BE2C (cell line): ENCODE measurements around the gene FDX1.
"Not testable (repeated sequence)": the region's sequence is repeated elsewhere in the genome, so short reads cannot be mapped to it uniquely, and the experiment has no call there.

Source experiments
- DNase-seq: peaks from one replicate; pipeline ENCODE4 v3.0.0-alpha.2; 2020
- H3K27me3 ChIP-seq: fragments of 250-450 bp; sonication (Bioruptor Pico); 2 replicates; pipeline ENCODE4 v1.5.1; 2020; ENCODE audit warnings: mild to moderate bottlenecking
- H3K36me3 ChIP-seq: fragments of 250-450 bp; sonication (Bioruptor Pico); 2 replicates; pipeline ENCODE4 v1.5.1; 2020; ENCODE audit warnings: mild to moderate bottlenecking
- H3K4me1 ChIP-seq: fragments of 250-450 bp; sonication (Bioruptor Pico); 2 replicates; pipeline ENCODE4 v1.5.1; 2020
- H3K4me3 ChIP-seq: 2 replicates; pipeline ENCODE4 v1.5.1; 2011; ENCODE audit warnings: low read depth, low read length
- H3K9me3 ChIP-seq: fragments of 250-450 bp; sonication (Bioruptor Pico); 2 replicates; pipeline ENCODE4 v1.5.1; 2020
- CTCF ChIP-seq: IDR thresholded peaks from 2 replicates; pipeline ENCODE4 v1.5.1; 2012; ENCODE audit warnings: mild to moderate bottlenecking, low read depth, low read length

Gene FDX1

DNA sequence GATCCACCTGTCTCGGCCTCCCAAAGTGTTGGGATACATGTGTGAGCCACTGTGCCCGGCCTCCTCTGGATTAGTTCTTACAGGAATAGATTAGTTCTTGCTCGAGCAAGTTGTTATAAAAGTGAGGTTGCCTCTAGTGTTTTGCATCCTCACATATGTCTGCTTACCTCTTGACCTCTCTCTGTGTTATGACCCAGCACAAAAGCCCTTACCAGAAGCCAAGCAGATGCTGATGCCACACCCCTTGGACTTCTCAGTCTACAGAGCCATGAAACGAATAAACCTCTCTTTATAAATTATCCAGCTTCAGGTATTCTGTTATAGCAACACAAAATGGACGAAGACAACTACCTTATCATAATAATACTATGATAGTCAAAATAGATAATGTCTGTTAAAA lies 22.4 kb upstream of the FDX1 start:
- H3K4me3 ChIP-seq = no peak overlapping the region
- DNase-seq = no peak
- H3K9me3 ChIP-seq = no peaks in the 10 kb centered on the region
- no peak for TF ChIP-seq CTCF
- no peaks in the 10 kb centered on the region for H3K36me3 ChIP-seq
- H3K27me3 ChIP-seq = no peaks in the 10 kb centered on the region; the same call in 1 of the 2 replicates
- H3K4me1 ChIP-seq = no peaks in the 10 kb centered on the region

DNA sequence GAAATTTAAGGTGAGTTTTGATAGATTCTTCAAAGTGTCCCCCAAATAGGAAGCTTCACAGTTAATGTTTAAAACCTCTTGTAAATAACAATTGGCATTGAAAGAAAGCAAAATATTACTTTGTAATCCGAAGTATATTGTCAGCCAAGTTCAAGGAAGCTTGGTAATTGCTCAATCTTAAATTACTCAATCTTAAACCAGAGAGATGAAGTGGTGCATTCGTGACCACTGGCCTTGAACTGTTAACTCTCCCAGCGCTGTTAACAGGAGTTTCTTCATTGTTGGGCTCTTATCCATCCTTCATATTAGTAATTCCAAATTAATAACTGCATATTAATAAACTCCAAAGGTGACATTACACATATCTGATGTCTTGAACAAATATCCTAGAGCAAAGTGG lies 20.6 kb upstream of the FDX1 start:
- Histone ChIP-seq H3K9me3 (no peaks in the 10 kb centered on the region), H3K4me1 (no peaks in the 10 kb centered on the region), H3K4me3 (no peak overlapping the region), H3K27me3 (no peaks in the 10 kb centered on the region; the same call in 1 of the 2 replicates), H3K36me3 (no peaks in the 10 kb centered on the region)
- DNase-seq = no peak
- no peak for TF ChIP-seq CTCF

DNA sequence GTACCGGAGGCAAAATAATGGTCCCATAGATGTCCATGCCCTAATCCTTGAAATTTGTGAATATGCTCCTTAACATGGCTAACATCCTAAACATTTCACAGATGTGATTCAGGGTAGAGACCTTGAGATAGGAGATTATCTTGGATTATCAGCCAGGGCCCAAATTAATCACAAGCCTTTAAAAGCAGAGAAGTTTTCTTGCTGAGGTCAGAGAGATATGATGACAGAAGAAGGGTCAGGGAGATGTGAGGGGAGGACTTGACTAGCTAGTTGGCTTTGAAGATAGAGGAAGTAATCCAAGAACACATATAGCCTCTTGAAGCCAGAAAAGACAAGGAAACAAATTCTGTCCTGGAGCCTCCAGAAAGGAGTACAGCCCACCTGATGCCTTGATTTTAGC lies 19.1 kb upstream of the FDX1 start:
- Histone ChIP-seq H3K9me3 (no peaks in the 10 kb centered on the region), H3K36me3 (no peaks in the 10 kb centered on the region), H3K4me1 (no peaks in the 10 kb centered on the region), H3K4me3 (no peak overlapping the region), H3K27me3 (no peaks in the 10 kb centered on the region; the same call in 1 of the 2 replicates)
- DNase-seq = no peak
- no peak for TF ChIP-seq CTCF

DNA sequence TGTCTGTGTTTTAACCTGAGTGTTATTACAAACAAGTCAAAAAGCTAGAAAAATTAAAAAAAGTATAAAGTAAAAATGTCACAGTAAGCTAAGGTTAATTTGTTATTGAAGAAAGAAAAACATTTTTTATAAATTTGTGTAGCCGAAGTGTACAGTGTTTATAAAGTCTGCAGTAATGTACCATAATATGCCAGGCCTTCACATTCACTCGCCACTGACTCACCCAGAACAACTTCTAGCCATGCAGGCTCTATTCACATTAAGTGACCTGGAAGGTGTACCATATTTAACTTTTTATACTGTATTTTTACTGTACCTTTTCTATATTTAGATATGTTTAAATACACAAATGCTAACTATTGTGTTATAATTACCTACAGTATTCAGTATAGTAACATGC lies 14.7 kb upstream of the FDX1 start:
- no peak for DNase-seq
- no peak overlapping the region for H3K4me3 ChIP-seq
- H3K9me3 ChIP-seq = no peaks in the 10 kb centered on the region
- H3K36me3 ChIP-seq = no peaks in the 10 kb centered on the region
- TF ChIP-seq CTCF = no peak
- H3K4me1 ChIP-seq = no peaks in the 10 kb centered on the region
- H3K27me3 ChIP-seq = no peaks in the 10 kb centered on the region

DNA sequence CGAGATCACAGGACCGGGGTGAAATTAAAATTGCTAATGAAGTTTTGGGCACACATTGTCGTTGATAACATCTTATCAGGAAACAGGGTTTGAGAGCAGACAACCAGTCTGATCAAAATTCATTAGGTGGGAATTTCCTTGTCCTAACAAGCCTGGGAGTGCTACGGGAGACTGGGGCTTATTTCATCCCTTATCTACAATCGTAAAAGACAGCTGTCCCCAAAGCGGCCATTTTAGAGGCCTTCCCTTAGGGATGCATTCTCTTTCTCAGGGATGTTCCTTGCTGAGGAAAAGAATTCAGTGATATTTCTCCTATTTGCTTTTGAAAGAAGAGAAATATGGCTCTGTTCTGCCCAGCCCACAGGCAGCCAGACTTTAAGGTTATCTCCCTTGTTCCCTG lies 8.1 kb upstream of the FDX1 start:
- not testable (repeated sequence) for H3K27me3 ChIP-seq, H3K9me3 ChIP-seq, H3K4me3 ChIP-seq, H3K36me3 ChIP-seq, H3K4me1 ChIP-seq, DNase-seq

- H3K4me1 ChIP-seq = no peaks in the 10 kb centered on the region
These were observed 7.3 kb upstream of the FDX1 start for GRCh38 chr11:110422306-110422905.

More at GRCh38 chr11:110422306-110422905, 7.3 kb upstream of the FDX1 start:
- Histone ChIP-seq H3K4me3 (no peak overlapping the region), H3K9me3 (no peaks in the 10 kb centered on the region), H3K36me3 (no peaks in the 10 kb centered on the region), H3K27me3 (no peaks in the 10 kb centered on the region)
- TF ChIP-seq CTCF = no peak
- DNase-seq = no peak
